ENCODE results near the gene MCM3. TPM values are rescaled to one million over a fixed set of nuclear protein-coding genes. Genes with fewer than 3 reads are reported as not detected.

Gene MCM3
- total RNA-seq, 1 donor from 2014 or later, result 122 TPM

GRCh38 chr6:52260634-52261033 is 23.9 kb downstream of the MCM3 start:
- Mint-ChIP-seq H3K27ac (no peak overlapping the region), H3K4me1 (ENCODE audit: unreplicated experiment) (peaks cover 5% of the 10 kb centered on the region), H3K27me3 (no peaks in the 10 kb centered on the region)

GRCh38 chr6:52255434-52255833 is 29.1 kb downstream of the MCM3 start:
- TF ChIP-seq, protein P1, sequence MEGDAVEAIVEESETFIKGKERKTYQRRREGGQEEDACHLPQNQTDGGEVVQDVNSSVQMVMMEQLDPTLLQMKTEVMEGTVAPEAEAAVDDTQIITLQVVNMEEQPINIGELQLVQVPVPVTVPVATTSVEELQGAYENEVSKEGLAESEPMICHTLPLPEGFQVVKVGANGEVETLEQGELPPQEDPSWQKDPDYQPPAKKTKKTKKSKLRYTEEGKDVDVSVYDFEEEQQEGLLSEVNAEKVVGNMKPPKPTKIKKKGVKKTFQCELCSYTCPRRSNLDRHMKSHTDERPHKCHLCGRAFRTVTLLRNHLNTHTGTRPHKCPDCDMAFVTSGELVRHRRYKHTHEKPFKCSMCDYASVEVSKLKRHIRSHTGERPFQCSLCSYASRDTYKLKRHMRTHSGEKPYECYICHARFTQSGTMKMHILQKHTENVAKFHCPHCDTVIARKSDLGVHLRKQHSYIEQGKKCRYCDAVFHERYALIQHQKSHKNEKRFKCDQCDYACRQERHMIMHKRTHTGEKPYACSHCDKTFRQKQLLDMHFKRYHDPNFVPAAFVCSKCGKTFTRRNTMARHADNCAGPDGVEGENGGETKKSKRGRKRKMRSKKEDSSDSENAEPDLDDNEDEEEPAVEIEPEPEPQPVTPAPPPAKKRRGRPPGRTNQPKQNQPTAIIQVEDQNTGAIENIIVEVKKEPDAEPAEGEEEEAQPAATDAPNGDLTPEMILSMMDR (conservative IDR thresholded peaks at IDR 0.05), result no peak
- DNase-seq (ENCODE audit: extremely low spot score, unreplicated experiment), result no peak
- Mint-ChIP-seq H3K4me1 (ENCODE audit: unreplicated experiment) (peaks cover 8% of the 10 kb centered on the region), H3K4me3 (no peak overlapping the region), H3K27me3 (peaks cover 22% of the 10 kb centered on the region), H3K9me3 (no peaks in the 10 kb centered on the region), H3K36me3 (no peaks in the 10 kb centered on the region), H3K27ac (no peak overlapping the region)

More at GRCh38 chr6:52260634-52261033, 23.9 kb downstream of the MCM3 start:
- no peaks in the 10 kb centered on the region for H3K9me3 Mint-ChIP-seq
- no peak for DNase-seq (ENCODE audit: extremely low spot score, unreplicated experiment)
- H3K36me3 Mint-ChIP-seq, result peaks cover 19% of the 10 kb centered on the region
- TF ChIP-seq, protein P1 (conservative IDR thresholded peaks at IDR 0.05), result no peak
- no peak overlapping the region for H3K4me3 Mint-ChIP-seq

GRCh38 chr6:52254731-52255378 is 29.7 kb downstream of the MCM3 start:
- Mint-ChIP-seq H3K9me3 (no peaks in the 10 kb centered on the region), H3K27ac (no peak overlapping the region), H3K4me1 (ENCODE audit: unreplicated experiment) (peaks cover 8% of the 10 kb centered on the region), H3K27me3 (peaks cover 25% of the 10 kb centered on the region), H3K4me3 (no peak overlapping the region), H3K36me3 (no peaks in the 10 kb centered on the region)
- no peak for DNase-seq (ENCODE audit: extremely low spot score, unreplicated experiment)
- TF ChIP-seq, protein P1 (conservative IDR thresholded peaks at IDR 0.05), result no peak

DNA sequence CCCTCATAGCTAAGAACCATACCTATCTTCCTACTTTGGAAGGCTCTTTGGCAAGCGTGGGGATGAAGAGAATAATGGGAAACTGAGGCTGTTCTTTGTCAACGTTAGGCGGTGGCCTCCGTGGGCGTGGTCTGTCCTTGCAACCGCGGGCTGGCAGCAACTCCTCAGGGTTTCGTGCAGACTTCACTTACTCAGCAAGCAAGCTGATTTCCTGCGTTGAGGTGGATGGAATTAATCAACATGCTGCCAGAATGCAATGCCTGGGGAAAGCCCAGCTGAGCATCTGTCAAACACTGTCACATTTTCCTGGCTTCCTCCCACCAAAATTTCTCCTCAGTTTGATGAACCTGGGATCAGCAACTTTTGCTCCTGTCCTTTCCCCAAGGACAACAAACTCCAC is 31.0 kb downstream of the MCM3 start:
- DNase-seq (ENCODE audit: extremely low spot score, unreplicated experiment), result no peak
- TF ChIP-seq, protein P1 (conservative IDR thresholded peaks at IDR 0.05), result no peak
- Mint-ChIP-seq H3K4me1 (ENCODE audit: unreplicated experiment) (peaks cover 8% of the 10 kb centered on the region), H3K9me3 (no peaks in the 10 kb centered on the region), H3K27me3 (peaks cover 25% of the 10 kb centered on the region), H3K27ac (no peak overlapping the region), H3K36me3 (no peaks in the 10 kb centered on the region), H3K4me3 (no peak overlapping the region)

- TF ChIP-seq, protein P1 (conservative IDR thresholded peaks at IDR 0.05), result no peak
- Mint-ChIP-seq H3K27ac (no peak overlapping the region), H3K9me3 (no peaks in the 10 kb centered on the region), H3K27me3 (peaks cover 25% of the 10 kb centered on the region), H3K4me1 (ENCODE audit: unreplicated experiment) (peaks cover 8% of the 10 kb centered on the region), H3K4me3 (no peak overlapping the region), H3K36me3 (no peaks in the 10 kb centered on the region)
- DNase-seq (ENCODE audit: extremely low spot score, unreplicated experiment), result no peak
Measured at GRCh38 chr6:52251113-52251512, 33.4 kb downstream of the MCM3 start.
